ENCODE results near the gene KRTAP10-2.

Gene KRTAP10-2

GRCh38 chr21:44515359-44516165 lies 35.7 kb downstream of the KRTAP10-2 start:
- no peak for DNase-seq (ENCODE audit: low read depth in 1 of 2, low spot score in 1 of 2)

- DNase-seq (ENCODE audit: low read depth in 1 of 2, low spot score in 1 of 2), result no peak
Measured at GRCh38 chr21:44514746-44515358, 36.5 kb downstream of the KRTAP10-2 start.

- no peak for DNase-seq (ENCODE audit: low read depth in 1 of 2, low spot score in 1 of 2)
Measured at GRCh38 chr21:44514218-44514520, 37.1 kb downstream of the KRTAP10-2 start.

- no peak for DNase-seq (ENCODE audit: low read depth in 1 of 2, low spot score in 1 of 2)
Measured at GRCh38 chr21:44513389-44514217, 37.7 kb downstream of the KRTAP10-2 start.

GRCh38 chr21:44512496-44513388 lies 38.6 kb downstream of the KRTAP10-2 start:
- DNase-seq (ENCODE audit: low read depth in 1 of 2, low spot score in 1 of 2), result no peak

- no peak for DNase-seq (ENCODE audit: low read depth in 1 of 2, low spot score in 1 of 2)
Measured at GRCh38 chr21:44511938-44512275, 39.4 kb downstream of the KRTAP10-2 start.

GRCh38 chr21:44511219-44511937 lies 39.9 kb downstream of the KRTAP10-2 start:
- no peak for DNase-seq (ENCODE audit: low read depth in 1 of 2, low spot score in 1 of 2)

- peak; percentile 73 for DNase-seq (ENCODE audit: low read depth in 1 of 2, low spot score in 1 of 2)
Measured at GRCh38 chr21:44510508-44511218, 40.6 kb downstream of the KRTAP10-2 start.

- DNase-seq (ENCODE audit: low read depth in 1 of 2, low spot score in 1 of 2), result no peak
Measured at GRCh38 chr21:44510109-44510507, 41.2 kb downstream of the KRTAP10-2 start.

GRCh38 chr21:44509539-44509938 lies 41.8 kb downstream of the KRTAP10-2 start:
- DNase-seq (ENCODE audit: low read depth in 1 of 2, low spot score in 1 of 2), result no peak

GRCh38 chr21:44508711-44509445 lies 42.4 kb downstream of the KRTAP10-2 start:
- DNase-seq (ENCODE audit: low read depth in 1 of 2, low spot score in 1 of 2), result no peak

- DNase-seq (ENCODE audit: low read depth in 1 of 2, low spot score in 1 of 2), result no peak
Measured at GRCh38 chr21:44508426-44508710, 42.9 kb downstream of the KRTAP10-2 start.

- no peak for DNase-seq (ENCODE audit: low read depth in 1 of 2, low spot score in 1 of 2)
Measured at GRCh38 chr21:44507673-44508425, 43.5 kb downstream of the KRTAP10-2 start.

- DNase-seq (ENCODE audit: low read depth in 1 of 2, low spot score in 1 of 2), result no peak
Measured at GRCh38 chr21:44506279-44507255, 44.7 kb downstream of the KRTAP10-2 start.

- DNase-seq (ENCODE audit: low read depth in 1 of 2, low spot score in 1 of 2), result no peak
Measured at GRCh38 chr21:44505673-44506278, 45.5 kb downstream of the KRTAP10-2 start.

- no peak for DNase-seq (ENCODE audit: low read depth in 1 of 2, low spot score in 1 of 2)
Measured at GRCh38 chr21:44503901-44504399, 47.4 kb downstream of the KRTAP10-2 start.

Data from stimulated activated CD4-positive, alpha-beta T cell treated with anti-CD3 and anti-CD28 coated beads, Interleukin-15, amount 100 ng/mL, for 1 hour (primary cell).